NCI-H146 treated with DMSO at 0.1 percent for 48 hours (cell line): ENCODE measurements around the gene GALNT16.
"Not testable (repeated sequence)": the region's sequence is repeated elsewhere in the genome, so short reads cannot be mapped to it uniquely, and the experiment has no call there.

Experiments used
- DNase-seq: peaks from one replicate; lab custom pipeline; 2025; ENCODE audit not compliant: unreplicated experiment; lab: John Stamatoyannopoulos, UW

Gene GALNT16

DNA sequence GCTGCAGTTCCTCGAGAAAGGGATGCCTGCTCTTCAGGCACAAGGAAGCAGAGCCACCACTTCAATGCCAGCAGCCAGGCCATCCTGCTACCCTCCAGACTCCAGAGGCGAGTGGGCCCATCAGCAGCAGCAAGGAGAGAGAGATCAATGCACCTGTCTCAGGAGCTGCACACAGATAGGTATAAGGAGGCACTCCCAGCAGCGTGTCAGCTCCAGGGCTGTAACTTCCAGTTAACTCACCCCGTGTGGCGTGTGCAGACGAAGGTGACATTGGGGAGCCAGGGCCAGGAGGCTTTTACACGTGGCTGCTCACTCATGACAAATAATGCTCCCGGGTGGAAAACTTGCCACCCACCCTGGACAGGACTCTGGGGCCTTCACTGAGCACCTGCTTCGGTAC is 24.2 kb downstream of the GALNT16 start:
- no peak for DNase-seq

DNA sequence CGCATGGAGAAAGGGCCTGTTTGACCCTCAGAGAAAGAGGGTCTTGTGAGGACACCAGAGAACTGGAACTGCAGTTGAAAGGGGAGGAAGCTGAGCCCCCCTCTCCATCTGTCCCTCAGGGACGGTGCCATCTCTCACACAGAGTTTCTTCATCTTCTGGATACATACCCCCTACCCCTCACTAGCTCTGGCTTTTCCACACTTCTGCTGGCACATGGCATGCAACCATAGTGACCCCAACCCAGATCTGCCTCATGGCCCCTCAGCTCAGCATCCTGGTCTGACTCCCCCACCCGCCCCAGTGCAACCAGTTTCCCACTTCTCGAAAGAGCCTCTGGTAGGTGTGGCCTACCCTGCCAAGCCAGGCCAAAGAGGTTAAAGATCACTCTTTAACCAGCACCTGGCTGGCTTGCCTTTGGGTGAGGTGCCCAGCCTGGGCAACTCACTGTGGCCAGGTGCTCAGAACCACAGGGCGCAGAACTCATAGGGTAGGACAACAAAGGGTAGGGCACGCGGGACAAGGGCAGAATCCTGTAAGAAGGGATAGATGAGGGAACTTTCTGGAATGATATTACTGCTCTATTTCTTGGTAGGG is 25.8 kb downstream of the GALNT16 start:
- DNase-seq, result no peak

DNA sequence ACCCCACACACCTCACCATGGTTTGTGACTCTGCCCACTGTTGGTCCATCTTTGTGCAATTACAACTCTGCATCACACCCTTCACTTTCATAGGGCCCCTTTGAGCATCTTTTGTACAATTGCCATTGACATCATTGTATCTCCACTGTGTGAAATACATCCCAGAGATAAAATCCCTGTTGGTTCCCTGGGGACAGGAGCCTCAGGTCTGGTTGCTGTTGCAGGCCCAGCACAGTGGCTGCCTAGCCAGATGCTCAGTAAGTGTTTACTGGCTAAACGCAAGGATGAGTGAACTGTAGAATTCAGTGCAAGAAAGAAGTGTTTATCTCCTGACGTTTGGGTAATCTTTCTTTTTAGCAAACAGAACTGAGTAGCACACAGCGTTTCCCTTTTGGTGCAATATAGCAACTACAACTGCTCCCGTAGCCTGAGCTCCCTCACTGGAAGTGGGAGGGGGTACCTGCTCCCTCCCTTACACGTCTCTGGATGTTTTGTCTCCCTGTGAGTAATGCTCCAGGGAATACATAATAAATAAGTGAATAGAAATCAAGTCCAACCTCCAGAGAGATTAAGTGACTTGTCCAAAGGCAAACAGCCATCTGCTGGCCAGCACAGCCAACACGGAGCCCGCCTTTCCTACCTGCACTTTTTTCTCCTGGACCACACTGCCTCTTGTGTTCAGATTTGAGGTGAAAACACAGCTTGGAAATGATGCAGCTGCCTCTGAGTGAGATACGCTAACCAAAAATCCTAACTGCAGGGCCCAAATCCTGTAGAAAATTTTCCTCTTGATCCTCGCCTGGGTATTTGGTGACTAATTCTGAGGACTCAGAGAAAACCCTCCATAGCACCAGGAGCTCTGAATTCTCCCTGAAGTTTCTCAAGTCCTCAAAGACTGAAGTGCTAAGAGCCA is 27.4 kb downstream of the GALNT16 start:
- no peak for DNase-seq

DNA sequence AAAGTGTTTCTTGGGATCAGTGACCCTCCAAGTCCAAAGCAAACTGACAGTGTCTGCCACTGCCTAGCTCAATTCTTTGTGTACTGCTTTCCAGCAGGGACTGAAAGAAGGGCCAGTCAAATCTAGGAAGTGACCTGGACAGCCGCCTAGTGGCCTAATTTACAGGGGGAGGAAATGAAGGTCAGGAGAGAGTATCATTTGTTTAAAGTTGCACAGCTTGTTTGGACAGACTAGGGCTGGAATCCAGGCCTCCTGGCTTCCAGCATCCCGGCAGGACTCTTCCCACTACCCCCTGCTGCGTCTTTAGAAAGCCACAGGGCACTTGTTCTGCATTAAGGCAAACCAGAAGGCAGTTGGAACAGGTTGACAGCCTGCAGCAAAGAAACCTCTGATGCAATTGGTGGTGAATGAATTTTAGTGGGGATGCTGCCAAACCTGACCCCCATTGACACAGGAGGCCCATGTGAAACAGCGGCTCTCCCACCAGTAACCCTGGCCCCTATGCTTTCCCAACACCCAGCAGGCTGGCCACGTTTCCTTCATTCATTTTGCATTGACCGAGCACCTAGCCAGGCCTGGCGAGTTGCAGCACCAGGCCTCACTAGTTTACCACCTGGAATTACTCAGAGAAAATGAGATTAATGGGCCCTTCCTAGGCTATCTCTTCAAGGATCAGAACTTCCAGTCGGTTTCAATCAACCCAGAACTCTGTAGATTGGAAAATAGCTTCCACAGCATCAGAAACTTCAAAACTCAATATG is 28.2 kb downstream of the GALNT16 start:
- DNase-seq, result no peak

DNA sequence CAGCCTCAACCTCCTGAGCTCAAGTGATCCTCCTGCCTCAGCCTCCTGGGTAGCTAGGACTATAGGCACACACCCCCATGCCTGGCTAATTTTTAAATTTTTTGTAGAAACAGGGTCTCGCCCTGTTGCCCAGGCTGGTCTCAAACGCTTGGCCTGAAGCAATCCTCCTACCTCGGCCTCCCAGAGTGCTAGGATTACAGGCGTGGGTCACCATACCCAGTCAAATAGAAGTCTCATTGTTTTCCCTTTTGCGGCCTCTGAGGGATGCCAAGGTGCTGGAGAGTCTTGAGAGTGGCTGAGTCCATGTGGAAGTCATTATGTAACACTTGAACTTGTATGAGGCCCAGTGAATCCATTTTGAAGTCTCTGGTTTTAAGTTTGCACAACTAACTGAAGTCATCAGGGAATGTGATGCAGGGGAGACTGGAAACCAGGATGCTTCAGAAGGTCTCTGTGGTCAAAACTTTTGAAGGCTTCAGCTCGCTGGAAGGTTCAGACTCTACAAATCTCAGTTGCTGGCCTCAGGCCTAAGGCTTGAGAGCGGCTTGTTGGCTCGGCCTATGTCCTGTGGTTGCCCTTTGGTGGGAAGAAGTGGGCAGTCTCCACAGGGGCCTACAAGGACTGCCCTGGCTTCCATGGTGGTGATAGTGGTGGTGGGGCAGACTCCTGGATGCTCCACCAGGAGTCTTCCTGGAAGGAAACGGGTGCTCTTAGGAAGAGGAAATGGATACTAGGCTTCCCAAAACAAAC is 29.2 kb downstream of the GALNT16 start:
- no peak for DNase-seq

DNA sequence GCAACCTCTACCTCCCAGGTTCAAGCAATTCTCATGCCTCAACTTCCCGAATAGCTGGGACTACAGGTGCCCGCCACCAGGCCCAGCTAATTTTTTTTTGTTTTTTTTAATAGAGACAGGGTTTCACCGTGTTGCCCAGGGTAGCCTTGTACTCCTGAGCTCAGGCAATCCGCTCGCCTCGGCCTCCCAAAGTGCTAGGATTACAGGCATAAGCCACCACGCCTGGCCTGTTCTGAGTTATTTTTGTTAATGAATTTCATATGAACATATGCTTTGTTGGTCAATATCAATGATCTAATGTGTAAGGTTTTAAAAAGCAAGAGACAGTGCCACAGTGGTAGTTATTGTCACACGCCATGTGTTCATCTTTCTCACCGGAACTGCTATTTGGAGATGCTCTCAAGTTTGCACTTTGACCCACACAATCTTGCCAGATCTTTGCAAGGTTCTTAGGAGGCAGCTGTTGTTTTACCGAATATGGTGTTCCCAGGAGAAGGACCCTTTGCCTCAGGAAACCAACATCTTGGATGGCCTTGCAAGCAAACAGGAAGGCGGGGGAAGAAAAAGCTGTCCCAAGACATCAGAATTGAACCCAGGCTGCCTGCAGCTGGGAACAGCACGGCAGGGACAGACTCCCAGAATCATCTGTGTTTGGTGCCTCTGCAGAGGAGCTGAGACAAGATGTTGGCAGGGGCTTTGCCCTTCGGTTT is 30.0 kb downstream of the GALNT16 start:
- DNase-seq, result no peak

DNA sequence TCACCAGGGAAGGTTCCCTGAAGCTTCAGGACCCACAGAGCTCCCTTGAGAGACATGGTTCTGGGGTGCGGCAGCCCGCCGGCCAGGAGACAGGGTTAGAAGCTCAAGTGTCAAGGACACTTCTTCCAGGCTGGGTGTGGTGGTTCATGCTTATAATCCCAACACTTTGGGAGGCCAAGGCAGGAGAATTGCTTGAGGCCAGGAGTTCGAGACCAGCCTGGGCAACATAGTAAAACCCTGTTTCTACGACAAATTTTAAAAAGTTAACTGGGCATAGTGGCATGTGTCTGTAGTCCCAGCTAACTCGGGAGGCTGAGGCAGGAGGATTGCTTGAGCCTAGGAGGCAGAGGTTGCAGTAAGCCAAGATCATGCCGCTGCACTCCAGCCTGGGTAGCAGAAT is 30.9 kb downstream of the GALNT16 start:
- not testable (repeated sequence) for DNase-seq

DNA sequence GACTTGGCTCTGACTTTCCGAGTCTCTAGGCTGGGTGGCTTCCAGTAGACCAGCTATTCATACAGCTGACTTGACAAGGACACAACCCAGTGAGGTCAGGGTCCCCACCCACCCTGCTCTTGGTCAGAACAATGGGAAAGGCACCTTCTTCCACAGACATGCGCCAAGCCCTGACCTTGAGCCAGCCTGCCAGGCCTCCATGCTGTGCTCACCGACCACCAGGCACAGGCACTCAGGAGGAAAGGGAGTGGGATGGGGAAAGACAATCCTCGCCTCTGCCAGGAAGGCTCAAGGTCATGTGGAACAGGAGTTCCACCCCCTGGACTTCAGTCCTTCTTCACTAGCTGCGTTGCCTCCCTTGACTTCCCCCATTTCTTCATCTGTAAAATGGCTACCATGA is 31.4 kb downstream of the GALNT16 start:
- no peak for DNase-seq

DNA sequence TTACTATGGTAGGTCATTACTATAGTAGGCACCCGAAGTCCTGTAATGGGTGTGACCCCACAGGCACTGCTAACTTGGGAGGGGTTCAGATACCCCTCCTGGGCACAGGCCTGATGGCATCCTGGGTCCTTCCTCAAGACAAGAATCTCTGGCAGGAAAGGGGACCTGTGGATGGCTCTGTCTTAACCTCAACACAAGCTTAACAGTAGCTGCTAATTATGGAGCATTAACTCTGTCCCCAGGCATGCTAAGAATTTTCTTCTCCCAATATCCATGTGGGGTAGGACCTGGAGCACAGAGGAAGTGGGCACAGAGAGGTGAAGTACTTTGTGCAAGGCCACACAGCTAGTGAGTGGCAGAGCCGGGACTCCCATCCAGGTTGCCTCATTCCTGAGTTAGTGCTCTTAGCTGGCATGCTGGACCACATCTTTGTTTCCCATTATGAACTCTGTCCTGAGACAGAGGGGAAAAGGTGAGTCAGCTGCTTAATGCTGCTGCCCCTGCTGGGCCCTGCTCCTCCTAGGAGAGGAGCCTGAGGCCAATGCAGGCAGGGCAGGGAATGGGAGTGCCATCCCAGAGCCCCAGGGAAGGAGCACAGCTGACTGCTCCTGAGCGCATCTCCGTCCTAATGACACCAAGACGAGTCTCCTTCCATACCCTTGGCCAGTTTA is 32.1 kb downstream of the GALNT16 start:
- DNase-seq, result no peak

DNA sequence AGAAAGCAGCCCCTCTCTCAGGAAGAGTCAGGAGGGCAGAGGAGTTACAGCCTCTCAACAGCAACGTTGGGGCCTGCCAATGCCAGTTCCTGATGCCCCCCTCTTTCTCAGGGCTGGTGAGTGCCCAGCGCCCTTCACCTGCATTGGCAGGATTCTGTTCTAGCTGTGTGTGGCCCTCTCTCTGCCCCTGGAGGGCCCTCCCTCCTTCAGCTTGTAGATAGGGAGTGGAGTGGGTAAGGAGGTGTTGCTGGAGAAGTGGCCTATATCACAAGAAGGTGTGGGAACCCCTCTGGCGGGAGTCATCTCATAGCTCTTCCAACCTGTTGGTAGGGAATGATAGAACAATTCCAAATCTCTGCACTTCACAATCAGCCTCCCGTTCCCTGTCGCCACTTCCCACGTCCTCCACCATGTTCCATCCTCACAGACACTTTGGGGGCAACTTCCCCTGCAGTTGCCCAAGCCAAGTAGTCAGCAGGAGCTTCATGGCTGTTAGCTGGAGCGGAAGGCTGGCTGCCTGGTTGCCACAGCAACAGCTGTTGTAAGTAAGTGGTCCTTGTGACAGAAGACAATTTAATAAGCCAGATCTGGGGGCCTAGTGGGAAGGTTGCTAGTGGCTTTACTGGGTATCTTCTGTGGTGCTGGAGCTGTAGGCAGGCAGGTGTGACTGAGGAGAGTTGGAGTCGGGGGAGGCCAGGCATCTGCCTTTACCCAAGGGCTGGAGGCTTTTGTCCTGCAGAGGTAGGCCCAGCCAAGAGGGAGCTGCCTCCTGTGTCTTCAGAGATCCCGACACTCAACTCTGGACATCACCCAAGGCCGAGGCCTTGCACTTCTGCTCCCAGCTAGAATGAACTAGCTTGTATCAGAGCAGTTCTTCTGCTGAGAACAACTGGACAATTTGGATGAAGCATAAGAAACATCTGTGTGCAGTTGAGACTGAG is 38.4 kb downstream of the GALNT16 start:
- DNase-seq, result no peak

DNA sequence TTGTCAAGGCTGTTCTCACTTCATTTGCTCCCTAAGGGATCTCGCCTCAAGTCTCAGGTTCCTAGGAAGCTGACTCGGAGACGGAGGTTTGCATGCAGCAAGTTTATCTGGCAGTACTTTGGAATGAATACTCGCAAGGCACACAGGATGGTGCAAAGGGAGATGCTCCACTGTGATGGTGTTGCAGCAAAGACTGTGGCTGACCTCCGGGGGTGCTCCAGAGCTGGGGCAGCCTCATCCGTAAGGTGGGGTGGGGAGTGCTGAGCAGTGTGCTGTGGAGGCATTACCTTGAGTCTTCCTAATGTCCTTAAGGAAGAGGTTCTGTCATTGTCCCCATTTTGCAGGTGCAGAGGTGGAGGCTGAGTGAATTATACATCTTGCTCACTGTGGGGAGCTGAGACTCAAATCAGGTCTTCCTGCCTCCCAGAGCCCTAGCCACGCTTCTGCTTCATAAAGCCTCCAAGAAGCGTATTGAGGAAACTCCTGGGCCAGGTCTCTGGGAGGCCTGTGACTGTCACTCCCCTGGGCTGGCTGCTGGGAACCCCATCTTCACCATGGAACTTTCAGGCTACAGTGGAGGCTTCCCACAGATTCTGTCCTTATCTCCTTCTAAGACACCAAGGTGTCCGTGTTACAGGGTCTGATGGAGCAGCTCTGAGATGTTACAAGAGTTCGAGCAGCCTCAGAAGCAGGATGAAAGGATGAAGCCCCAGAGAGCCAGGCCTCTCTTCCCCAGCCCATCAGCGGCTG is 39.5 kb downstream of the GALNT16 start:
- no peak for DNase-seq

DNA sequence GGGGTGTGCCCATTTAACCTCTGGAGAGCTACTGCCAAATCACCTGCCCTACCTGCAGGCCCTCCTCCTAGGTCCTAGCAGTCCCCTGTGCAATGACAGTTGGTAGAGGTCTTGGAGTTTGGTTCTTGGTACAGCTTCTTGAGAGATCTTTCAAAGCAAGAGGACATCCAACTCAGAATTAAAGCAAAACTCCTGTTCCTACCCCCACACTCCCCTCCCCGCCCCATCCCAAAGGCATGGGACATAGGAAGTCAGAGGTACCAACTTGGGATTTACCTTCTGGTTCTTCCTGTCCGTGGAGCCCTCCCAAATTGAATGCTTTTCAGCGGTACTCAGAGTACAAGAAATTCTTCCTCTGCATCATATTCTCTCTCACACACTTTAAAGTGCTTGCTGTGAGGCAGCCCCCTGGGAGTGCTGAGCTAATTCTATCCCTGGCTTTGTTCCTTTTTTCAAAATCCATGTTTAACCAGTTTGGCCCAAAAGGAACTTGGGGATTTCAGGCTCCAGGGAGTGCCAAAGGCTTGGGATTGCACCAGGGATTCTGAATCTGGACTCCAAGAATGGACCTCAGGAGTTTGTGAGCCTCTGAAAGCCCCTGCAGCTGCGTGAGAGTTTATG is 40.8 kb downstream of the GALNT16 start:
- no peak for DNase-seq

DNA sequence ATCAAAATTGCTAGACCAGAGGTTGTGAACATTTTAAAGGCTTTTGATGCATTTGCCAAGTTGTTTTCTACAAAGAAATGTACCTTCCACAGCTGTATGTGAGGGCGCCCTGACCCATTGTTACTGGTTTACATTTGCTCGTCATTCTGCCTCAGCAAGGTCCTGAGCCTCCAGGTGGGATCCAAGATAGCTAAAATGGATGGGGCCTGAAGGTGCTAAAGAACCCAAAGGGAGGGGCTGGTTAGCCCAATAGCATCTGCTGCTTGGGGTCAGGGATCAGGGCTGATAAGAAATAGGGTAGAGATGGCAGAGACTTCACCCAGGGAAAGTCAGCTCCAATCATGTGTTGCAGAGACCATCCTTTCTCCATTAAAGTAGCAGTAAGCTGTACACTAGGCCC is 43.1 kb downstream of the GALNT16 start:
- no peak for DNase-seq

DNA sequence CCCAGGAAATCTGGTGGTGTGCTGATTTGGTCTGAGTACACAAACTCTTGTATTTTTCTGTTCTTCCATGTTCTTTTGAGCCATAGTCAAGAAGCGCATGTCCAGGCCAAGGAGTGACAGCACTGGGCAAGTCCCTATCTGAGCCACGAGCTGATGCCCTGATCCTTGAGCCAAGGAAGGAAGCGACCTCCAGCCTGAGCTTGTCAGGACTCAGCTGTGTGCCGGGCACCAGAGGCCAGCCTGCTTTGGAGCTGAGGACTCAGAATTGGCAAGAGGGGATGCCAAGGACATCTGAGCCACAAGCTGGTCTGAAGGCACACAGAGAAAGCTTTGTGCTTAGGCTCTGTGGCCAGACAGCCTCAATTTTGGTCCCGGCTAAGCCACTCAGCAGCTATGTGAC is 52.6 kb downstream of the GALNT16 start:
- DNase-seq, result no peak

DNA sequence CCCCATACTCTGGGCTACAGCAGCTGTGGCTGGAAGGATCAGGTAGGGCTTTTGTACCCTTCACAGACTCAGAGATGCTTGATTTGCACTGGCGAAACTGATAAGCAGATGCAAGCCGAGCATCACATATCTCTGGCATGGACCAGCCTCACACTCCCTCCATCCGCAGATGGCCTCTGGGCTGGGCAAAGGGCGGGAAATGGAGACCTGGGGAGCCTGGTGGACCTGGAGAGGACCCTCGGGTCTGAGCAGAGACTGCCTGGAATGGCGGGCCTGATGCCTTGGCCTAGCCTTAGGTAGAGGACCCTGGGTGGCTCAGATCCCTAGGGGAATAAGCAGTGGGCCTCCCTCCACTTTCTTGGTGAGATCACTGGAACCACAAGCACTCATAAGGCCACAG is 53.2 kb downstream of the GALNT16 start:
- no peak for DNase-seq

DNA sequence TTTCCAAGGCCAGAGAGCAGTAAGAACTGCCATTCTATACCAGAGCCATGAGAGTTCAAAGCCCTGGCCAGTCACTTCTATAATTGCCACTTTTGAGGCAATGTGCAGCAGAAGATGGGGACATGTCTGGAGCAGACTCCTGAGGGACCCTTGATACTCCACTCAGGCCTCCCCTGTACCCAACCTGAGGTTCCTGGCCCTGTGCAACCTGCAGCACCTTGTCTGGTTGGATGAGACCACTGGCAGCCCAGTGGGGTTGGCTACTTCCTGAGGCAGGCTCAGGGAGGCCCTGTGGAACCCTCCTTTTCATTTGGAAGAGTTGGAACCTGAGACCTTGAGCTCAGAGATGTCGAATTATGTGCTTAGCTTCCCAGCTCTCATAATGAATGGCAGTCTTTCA is 54.4 kb downstream of the GALNT16 start:
- no peak for DNase-seq

DNA sequence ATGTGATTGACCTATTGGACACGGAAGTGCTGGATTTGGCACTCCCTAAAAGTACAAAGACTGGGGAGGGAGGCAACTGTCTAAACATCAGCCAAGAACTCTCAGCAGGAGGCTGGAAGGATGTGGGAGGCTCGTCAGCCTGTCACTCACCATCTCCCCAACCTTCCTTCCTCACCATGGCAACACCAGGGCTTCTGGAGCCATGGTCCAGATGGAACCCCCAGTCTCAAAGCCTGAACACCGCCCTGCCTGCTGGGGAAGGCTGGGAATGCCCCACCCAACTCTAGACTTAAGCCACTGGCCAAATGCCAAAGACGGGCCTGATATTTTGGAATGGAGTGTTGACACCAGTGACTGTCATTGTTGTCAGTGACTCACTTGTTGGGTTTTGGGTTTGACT is 55.3 kb downstream of the GALNT16 start:
- DNase-seq, result no peak
